Nephron (organoid): ENCODE results near the gene SCARB1.

Source experiments
- H3K27ac Mint-ChIP-seq, 3 experiments: 2 replicates each; pipeline ENCODE4 v1.8.0; 2020; ENCODE audit warnings: mixed read lengths in 3 of 3, mild to moderate bottlenecking in 2 of 3, moderate library complexity in 1 of 3
- H3K27me3 Mint-ChIP-seq: 2 replicates; pipeline ENCODE4 v1.8.0; 2021; ENCODE audit warnings: low read depth, mild to moderate bottlenecking, moderate library complexity, mixed read lengths
- H3K36me3 Mint-ChIP-seq: 2 replicates; pipeline ENCODE4 v1.8.0; 2020; ENCODE audit warnings: low read depth, mixed read lengths
- H3K4me1 Mint-ChIP-seq: 2 replicates; pipeline ENCODE4 v1.8.0; 2020; ENCODE audit warnings: mixed read lengths
- H3K4me3 Mint-ChIP-seq, 3 experiments: 2 replicates each; pipeline ENCODE4 v1.8.0; 2020; ENCODE audit warnings: mild to moderate bottlenecking in 3 of 3, mixed read lengths in 3 of 3, moderate library complexity in 2 of 3
- H3K9me3 Mint-ChIP-seq: 2 replicates; pipeline ENCODE4 v1.8.0; 2020; ENCODE audit warnings: mixed read lengths
- CTCF ChIP-seq, 3 experiments: fragments of 200-600 bp; sonication (generic); IDR thresholded peaks; one replicate each; pipeline ENCODE4 v1.5.0; 2021; ENCODE audit warnings: antibody characterized with exemption in 3 of 3; ENCODE audit not compliant: unreplicated experiment in 3 of 3

The SCARB1 gene

GRCh38 chr12:124747426-124748161 is 116.1 kb downstream of the SCARB1 start:
- Mint-ChIP-seq H3K27me3 (peaks cover 9% of the 10 kb centered on the region), H3K4me1 (peaks cover 67% of the 10 kb centered on the region), H3K9me3 (peaks cover under 1% of the 10 kb centered on the region), H3K36me3 (no peaks in the 10 kb centered on the region), H3K4me3 (peak overlapping the region in 1 of 3 experiments; percentile 11), H3K27ac (peak overlapping the region; percentile 97 to 98 (median 97))
- no peak for TF ChIP-seq CTCF (IDR thresholded peaks at IDR 0.05; ENCODE audit: unreplicated experiment in 3 of 3)

DNA sequence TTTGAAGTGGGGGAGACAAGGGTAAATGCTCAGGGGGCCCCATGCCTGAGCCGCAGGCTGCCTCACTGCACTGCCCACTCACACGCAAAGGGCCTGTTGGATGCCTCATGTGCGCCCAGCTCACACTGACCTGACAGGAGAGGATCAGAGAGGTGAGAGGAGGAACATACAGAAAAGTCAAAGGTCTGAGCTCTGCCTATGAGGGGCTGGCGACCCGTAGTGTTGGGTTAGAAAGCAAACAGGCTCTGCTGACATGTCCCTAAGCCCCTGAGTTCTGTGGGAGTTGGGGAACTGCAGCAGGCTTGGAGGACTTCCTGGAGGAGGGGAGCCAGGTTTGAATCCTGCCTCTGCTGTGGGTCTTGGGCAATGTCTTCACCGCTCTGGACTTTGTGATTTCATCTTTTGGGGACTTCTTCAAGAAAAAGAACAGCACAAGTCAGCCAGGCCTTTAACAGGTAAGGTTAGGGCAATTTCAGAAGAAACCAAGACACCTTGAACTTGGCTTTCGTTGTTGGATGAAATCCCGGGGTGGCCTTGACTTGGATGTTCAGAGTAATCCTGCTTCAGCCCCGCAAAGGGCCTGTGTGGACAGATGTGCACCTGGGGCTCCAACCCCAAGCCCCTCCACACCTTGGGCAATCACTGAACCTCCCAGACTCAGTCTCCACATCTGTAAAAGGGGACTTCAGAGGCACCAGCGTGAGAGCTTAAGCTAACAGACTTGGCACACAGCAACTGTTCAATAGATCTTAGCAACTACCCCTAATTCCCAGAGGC is 116.8 kb downstream of the SCARB1 start:
- H3K4me3 Mint-ChIP-seq: peak overlapping the region in 1 of 3 experiments; percentile 44
- peaks cover 9% of the 10 kb centered on the region for H3K27me3 Mint-ChIP-seq
- H3K4me1 Mint-ChIP-seq: peaks cover 68% of the 10 kb centered on the region
- H3K36me3 Mint-ChIP-seq: no peaks in the 10 kb centered on the region
- H3K27ac Mint-ChIP-seq: peak overlapping the region; percentile 97 to 98 (median 97)
- no peak for TF ChIP-seq CTCF (IDR thresholded peaks at IDR 0.05; ENCODE audit: unreplicated experiment in 3 of 3)
- H3K9me3 Mint-ChIP-seq: no peaks in the 10 kb centered on the region

- H3K9me3 Mint-ChIP-seq: no peaks in the 10 kb centered on the region
- H3K36me3 Mint-ChIP-seq: no peaks in the 10 kb centered on the region
- TF ChIP-seq CTCF (IDR thresholded peaks at IDR 0.05; ENCODE audit: unreplicated experiment in 3 of 3): no peak
- peak overlapping the region; percentile 28 to 44 (median 36) for H3K4me3 Mint-ChIP-seq
- H3K4me1 Mint-ChIP-seq: peaks cover 67% of the 10 kb centered on the region
- peak overlapping the region; percentile 95 to 97 (median 97) for H3K27ac Mint-ChIP-seq
- peaks cover 9% of the 10 kb centered on the region for H3K27me3 Mint-ChIP-seq
Measured at GRCh38 chr12:124745891-124746570, 117.6 kb downstream of the SCARB1 start.

DNA sequence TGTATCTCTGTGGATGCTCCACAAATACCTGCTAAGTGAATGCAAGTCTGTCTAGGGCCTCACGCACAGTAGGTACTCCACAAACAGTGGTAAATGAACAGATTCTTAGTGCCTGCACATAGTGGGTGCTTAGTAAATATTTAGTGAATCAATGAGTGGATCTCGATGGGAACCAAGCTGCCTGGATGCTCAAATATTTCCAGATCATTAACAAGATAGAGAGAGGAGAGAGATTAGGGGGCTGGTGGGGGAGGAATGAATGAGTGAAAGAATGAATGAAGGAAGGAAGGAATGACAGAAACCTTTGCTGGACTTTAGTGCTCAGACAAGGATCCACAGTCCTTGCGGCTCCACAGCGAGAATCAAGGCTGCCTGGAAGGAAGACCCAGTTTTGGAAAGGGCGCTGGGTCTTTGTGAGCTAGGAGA is 118.2 kb downstream of the SCARB1 start:
- H3K4me1 Mint-ChIP-seq: peaks cover 67% of the 10 kb centered on the region
- H3K27me3 Mint-ChIP-seq: peaks cover 9% of the 10 kb centered on the region
- H3K27ac Mint-ChIP-seq: peak overlapping the region; percentile 95 to 97 (median 97)
- peak overlapping the region in 2 of 3 experiments; percentile 8 to 21 for H3K4me3 Mint-ChIP-seq
- H3K36me3 Mint-ChIP-seq: no peaks in the 10 kb centered on the region
- H3K9me3 Mint-ChIP-seq: no peaks in the 10 kb centered on the region
- TF ChIP-seq CTCF (IDR thresholded peaks at IDR 0.05; ENCODE audit: unreplicated experiment in 3 of 3): no peak

DNA sequence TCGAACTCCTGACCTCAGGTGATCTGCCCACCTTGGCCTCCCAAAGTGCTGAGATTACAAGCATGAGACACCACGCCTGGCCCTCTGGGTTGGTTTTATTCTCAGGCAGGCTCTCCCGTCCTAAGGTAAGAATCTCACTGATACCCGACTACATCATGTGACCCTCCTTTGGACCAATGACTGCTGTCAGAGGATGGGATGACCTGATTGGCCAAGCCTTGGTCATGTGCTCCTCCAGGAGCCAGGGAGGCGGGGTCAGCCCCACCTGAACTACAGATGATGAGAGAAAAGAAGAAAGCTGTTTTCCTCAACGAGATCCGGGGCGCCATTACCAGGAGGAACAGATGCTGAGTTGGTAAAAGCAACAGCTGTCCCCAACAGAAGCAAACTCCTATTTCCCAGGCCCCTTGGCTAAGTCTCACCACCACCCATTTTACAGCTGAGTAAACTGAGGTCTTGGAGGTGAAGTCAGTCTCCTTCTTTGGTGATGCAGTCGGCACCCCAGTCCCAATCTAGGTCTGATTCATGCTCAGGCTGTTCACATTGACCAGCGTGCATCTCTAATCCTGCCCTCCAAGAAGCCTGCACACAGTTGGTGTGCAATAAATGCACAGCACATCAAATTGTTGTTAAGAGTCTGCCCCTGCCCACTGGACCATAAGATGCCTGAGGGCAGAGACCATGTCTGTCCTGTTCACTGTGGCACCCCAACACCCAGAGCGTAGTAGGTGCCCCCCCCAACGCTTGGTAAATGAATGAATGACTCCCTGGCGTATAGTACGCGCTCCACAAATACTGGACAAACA is 118.8 kb downstream of the SCARB1 start:
- no peak overlapping the region for H3K4me3 Mint-ChIP-seq
- H3K27ac Mint-ChIP-seq: peak overlapping the region; percentile 95 to 97 (median 97)
- TF ChIP-seq CTCF (IDR thresholded peaks at IDR 0.05; ENCODE audit: unreplicated experiment in 3 of 3): no peak
- H3K27me3 Mint-ChIP-seq: peaks cover 9% of the 10 kb centered on the region
- H3K36me3 Mint-ChIP-seq: no peaks in the 10 kb centered on the region
- no peaks in the 10 kb centered on the region for H3K9me3 Mint-ChIP-seq
- H3K4me1 Mint-ChIP-seq: peaks cover 67% of the 10 kb centered on the region
